IMR-90 (cell line): ENCODE results near the gene RPUSD1. TPM values are rescaled to one million over a fixed set of nuclear protein-coding genes. Genes with fewer than 3 reads are reported as not detected.

ENCODE experiments used
- ATAC-seq: fragments of 200-7000 bp; cut with Tn5 transposase; 2 replicates; pipeline ENCODE4 v1.9.1; 2020; ENCODE audit warnings: low read depth, mild to moderate bottlenecking, moderate library complexity
- BruUV-seq: library from RNA; stranded (reverse); fragments of 400-500 nt; replicated peaks from 2 replicates; lab custom pipeline; 2021; lab: Mats Ljungman, UMichigan
- CTCF ChIA-PET: fragments of 300-600 bp; formaldehyde crosslinking; extraction: SDS; loops from one replicate; lab custom pipeline; 2021; ENCODE audit warnings: antibody characterized with exemption; lab: Yijun Ruan, JAX
- POLR2A ChIA-PET: fragments of 300-600 bp; sonication (Branson Sonifier 250); formaldehyde crosslinking; loops from one replicate; lab custom pipeline; 2022; ENCODE audit warnings: antibody characterized with exemption; ENCODE audit not compliant: unreplicated experiment; lab: Charles Lee
- DNase-seq: peaks from one replicate; pipeline ENCODE4 v3.0.0; 2013
- H2AFZ ChIP-seq: replicated peaks from 2 replicates; pipeline ENCODE3; 2013; ENCODE audit warnings: low read length, mild to moderate bottlenecking; ENCODE audit not compliant: poor library complexity
- H2AK5ac ChIP-seq: 2 replicates; pipeline ENCODE4 v1.6.1; 2013; ENCODE audit warnings: low read depth, low read length, inconsistent platforms
- H2AK9ac ChIP-seq: replicated peaks from 2 replicates; pipeline ENCODE3; 2013; ENCODE audit warnings: mild to moderate bottlenecking, low read depth, low read length, moderate library complexity; ENCODE audit not compliant: poor library complexity
- H2BK120ac ChIP-seq: 2 replicates; pipeline ENCODE4 v1.6.1; 2013; ENCODE audit warnings: low read depth, low read length, inconsistent platforms
- H2BK15ac ChIP-seq: 3 replicates; pipeline ENCODE4 v1.6.1; 2013; ENCODE audit warnings: low read depth, low read length, inconsistent platforms
- H2BK20ac ChIP-seq: 2 replicates; pipeline ENCODE4 v1.6.1; 2013; ENCODE audit warnings: low read depth, mild to moderate bottlenecking, inconsistent platforms, low read length, moderate library complexity
- H2BK5ac ChIP-seq: 2 replicates; pipeline ENCODE4 v1.6.1; 2013; ENCODE audit warnings: mild to moderate bottlenecking, low read depth, low read length, inconsistent platforms; ENCODE audit not compliant: poor library complexity, severe bottlenecking
- H3K14ac ChIP-seq: replicated peaks from 2 replicates; pipeline ENCODE4 v1.6.1; 2013; ENCODE audit warnings: low read depth, low read length, inconsistent platforms
- H3K18ac ChIP-seq: 2 replicates; pipeline ENCODE4 v1.6.1; 2013; ENCODE audit warnings: low read depth, low read length, control low read depth
- H3K23ac ChIP-seq: 2 replicates; pipeline ENCODE4 v1.6.1; 2013; ENCODE audit warnings: low read depth, low read length, inconsistent platforms
- H3K27ac ChIP-seq: 2 replicates; pipeline ENCODE4 v1.5.1; 2013; ENCODE audit warnings: mild to moderate bottlenecking, control low read depth, low read length; ENCODE audit not compliant: insufficient read depth
- H3K27me3 ChIP-seq: 2 replicates; pipeline ENCODE4 v1.6.1; 2013; ENCODE audit warnings: low read length; ENCODE audit not compliant: control insufficient read depth, insufficient read depth
- H3K36me3 ChIP-seq: 2 replicates; pipeline ENCODE4 v1.6.1; 2013; ENCODE audit warnings: low read length, mixed read lengths; ENCODE audit not compliant: control insufficient read depth, insufficient read depth
- H3K4ac ChIP-seq: 2 replicates; pipeline ENCODE4 v1.6.1; 2013; ENCODE audit warnings: low read depth, low read length, inconsistent platforms
- H3K4me1 ChIP-seq: 2 replicates; pipeline ENCODE4 v1.6.1; 2013; ENCODE audit warnings: low read length, mixed read lengths; ENCODE audit not compliant: control insufficient read depth, insufficient read depth
- H3K4me2 ChIP-seq: 2 replicates; pipeline ENCODE4 v1.6.1; 2013; ENCODE audit warnings: low read depth, mild to moderate bottlenecking, control low read depth, low read length, moderate library complexity
- H3K4me3 ChIP-seq: 2 replicates; pipeline ENCODE4 v1.5.1; 2013; ENCODE audit warnings: low read depth, mild to moderate bottlenecking, control low read depth, low read length, moderate library complexity; ENCODE audit not compliant: insufficient read depth
- H3K56ac ChIP-seq: 2 replicates; pipeline ENCODE4 v1.6.1; 2013; ENCODE audit warnings: low read length, inconsistent platforms; ENCODE audit not compliant: insufficient read depth; ENCODE audit errors: extremely low read depth
- H3K79me1 ChIP-seq, 2 experiments: 2 replicates each; pipeline ENCODE4 v1.6.1; 2013; ENCODE audit warnings: low read length in 2 of 2, inconsistent platforms in 1 of 2, low read depth in 1 of 2
- H3K9ac ChIP-seq: 2 replicates; pipeline ENCODE4 v1.6.1; 2013; ENCODE audit warnings: low read depth, low read length, control low read depth
- H3K9me1 ChIP-seq: 2 replicates; pipeline ENCODE4 v1.6.1; 2013; ENCODE audit warnings: low read length, inconsistent platforms; ENCODE audit not compliant: insufficient read depth
- H3K9me3 ChIP-seq: 2 replicates; pipeline ENCODE4 v1.6.1; 2013; ENCODE audit warnings: low read length; ENCODE audit not compliant: control insufficient read depth, insufficient read depth
- H4K20me1 ChIP-seq: 2 replicates; pipeline ENCODE4 v1.6.1; 2013; ENCODE audit warnings: low read length, inconsistent platforms; ENCODE audit not compliant: insufficient read depth
- H4K5ac ChIP-seq: 2 replicates; pipeline ENCODE4 v1.6.1; 2013; ENCODE audit warnings: mild to moderate bottlenecking, low read depth, low read length, control low read depth
- H4K8ac ChIP-seq, 2 experiments: 2 replicates each; pipeline ENCODE4 v1.6.1; 2013; ENCODE audit warnings: low read depth in 2 of 2, low read length in 2 of 2, control low read depth in 1 of 2, inconsistent platforms in 1 of 2
- H4K91ac ChIP-seq: 2 replicates; pipeline ENCODE4 v1.6.1; 2013; ENCODE audit warnings: low read depth, low read length, inconsistent platforms; ENCODE audit not compliant: insufficient read depth
- BHLHE40 ChIP-seq: fragments of 150-350 bp; IDR thresholded peaks from 2 replicates; pipeline ENCODE4 v1.6.1; 2016; ENCODE audit warnings: mild to moderate bottlenecking, low read depth, low read length
- CEBPB ChIP-seq: IDR thresholded peaks from 2 replicates; pipeline ENCODE4 v1.6.1; 2012; ENCODE audit warnings: low read depth, low read length, improper control_type of control experiment
- FOS ChIP-seq: fragments of 150-350 bp; IDR thresholded peaks from 2 replicates; pipeline ENCODE4 v1.6.1; 2016; ENCODE audit warnings: low read depth, low read length
- MAZ ChIP-seq: IDR thresholded peaks from 2 replicates; pipeline ENCODE4 v1.6.1; 2012; ENCODE audit warnings: low read depth, mild to moderate bottlenecking, low read length, improper control_type of control experiment, moderate library complexity, borderline replicate concordance
- NFE2L2 ChIP-seq: fragments of 150-350 bp; IDR thresholded peaks from 2 replicates; pipeline ENCODE4 v1.6.1; 2016; ENCODE audit warnings: low read depth, mild to moderate bottlenecking, low read length
- POLR2A ChIP-seq: IDR thresholded peaks from 2 replicates; pipeline ENCODE4 v1.6.1; 2012; ENCODE audit warnings: mild to moderate bottlenecking, low read depth, low read length
- RAD21 ChIP-seq: IDR thresholded peaks from 2 replicates; pipeline ENCODE4 v1.6.1; 2012; ENCODE audit warnings: low read length, improper control_type of control experiment
- RCOR1 ChIP-seq: IDR thresholded peaks from 2 replicates; pipeline ENCODE4 v1.6.1; 2012; ENCODE audit warnings: mild to moderate bottlenecking, low read length, improper control_type of control experiment; ENCODE audit not compliant: insufficient replicate concordance
- WGBS, 2 experiments: methylation state at CpG; one replicate each; pipeline versions ENCODE4 v1.1.5 to v1.1.7; 2013; ENCODE audit warnings: missing lambda C conversion rate in 2 of 2; ENCODE audit not compliant: insufficient read length in 1 of 2; ENCODE audit errors: extremely low coverage in 2 of 2; 5-methylcytosine and 5-hydroxymethylcytosine counted together
- dilution Hi-C: fragments of 300-500 bp; cut with HindIII; formaldehyde crosslinking; loops from one replicate; pipeline ENCODE4 v1.14.3; 2018; ENCODE audit warnings: low sequenced_read_pairs; ENCODE audit not compliant: unreplicated experiment
- in situ Hi-C: fragments of 300-500 bp; cut with MboI; formaldehyde crosslinking; loops from 3 replicates; pipeline ENCODE4 v1.14.3; 2019; ENCODE audit warnings: low sequenced_read_pairs, inconsistent platforms, mixed read lengths
- intact Hi-C: fragments of 100-400 bp; cut with micrococcal nuclease; formaldehyde crosslinking; loops from 2 replicates; pipeline ENCODE4 v1.10.0; 2022
- polyA plus RNA-seq, 3 experiments: library from polyadenylated mRNA; depleted of rRNA; stranded (reverse); fragments of >200 nt; gene quantifications; 2 replicates each; pipeline ENCODE4 v1.2.3, GENCODE V29; 2012; ENCODE audit warnings: low replicate concordance in 1 of 3
- total RNA-seq: library from RNA; depleted of rRNA; stranded (reverse); fragments of >200 nt; gene quantifications from 2 replicates; pipeline ENCODE4 v1.2.3, GENCODE V29; 2012
- TF ChIP-seq, protein P1 (sequence below): fragments of 150-350 bp; IDR thresholded peaks from 2 replicates; pipeline ENCODE4 v1.6.1; 2017; ENCODE audit warnings: mild to moderate bottlenecking, antibody characterized with exemption, low read length, low read depth

Gene RPUSD1
- total and polyA plus RNA-seq, 2 of the 4 experiments (the other 2 are of a cell fraction): 13.1 to 32.3 TPM

DNA sequence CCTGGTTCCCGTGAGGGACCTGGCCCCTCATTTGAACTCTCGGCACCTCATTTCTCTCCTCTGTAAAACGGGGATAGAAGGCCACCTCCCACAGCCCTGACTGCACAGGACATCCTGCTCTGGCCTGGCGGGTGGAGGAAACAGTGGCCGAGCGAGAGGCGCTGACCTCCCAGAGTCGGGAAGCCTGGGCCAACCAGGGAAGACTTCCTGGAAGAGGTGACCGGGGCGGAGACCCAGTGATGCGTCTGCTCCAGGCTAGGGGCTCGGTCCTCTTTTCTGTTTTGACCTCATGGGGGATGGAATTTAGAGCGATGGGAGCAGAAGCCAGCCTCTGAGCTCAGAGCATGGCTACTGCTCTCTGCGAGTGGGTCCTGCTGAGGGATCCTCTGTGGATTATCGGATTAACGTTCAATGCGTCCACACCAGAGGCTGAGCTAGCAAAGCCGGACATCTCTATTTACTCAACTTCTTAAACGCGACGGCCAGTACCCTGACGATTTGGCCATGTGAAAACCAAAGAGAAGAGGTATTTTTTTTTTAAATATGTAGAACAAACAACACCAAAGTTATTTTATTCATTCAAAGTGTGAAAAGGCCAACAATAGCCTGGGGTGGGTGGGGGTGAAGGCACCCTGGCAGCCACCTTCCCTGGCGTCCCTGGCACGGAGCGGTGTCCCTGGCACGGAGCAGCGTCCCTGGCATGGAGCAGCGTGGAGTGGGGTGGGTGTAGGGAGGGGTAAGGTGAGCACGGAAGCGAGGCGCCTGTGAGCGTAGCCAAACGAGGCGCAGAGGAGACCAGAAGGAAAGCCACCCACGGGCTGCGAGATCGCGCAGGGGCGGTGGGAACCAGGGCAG lies 36.8 kb downstream of the RPUSD1 start:
- H3K56ac ChIP-seq: no peak overlapping the region
- peaks cover 2% of the 10 kb centered on the region for H3K9me3 ChIP-seq
- no peak overlapping the region for H3K4me3 ChIP-seq
- no TSS peak for BruUV-seq
- peaks cover 11% of the 10 kb centered on the region for H3K27me3 ChIP-seq
- H4K8ac ChIP-seq: no peak overlapping the region
- DNase-seq (no peak), ATAC-seq (no peak)
- no peak overlapping the region for H3K18ac ChIP-seq
- no peak overlapping the region for H3K27ac ChIP-seq
- no peak overlapping the region for H2AK9ac ChIP-seq
- no peak overlapping the region for H4K91ac ChIP-seq
- dilution Hi-C loops: no loop called here
- intact Hi-C loops: no loop called here
- H3K4me1 ChIP-seq: no peaks in the 10 kb centered on the region
- no peak overlapping the region for H3K9ac ChIP-seq
- no peak overlapping the region for H2BK5ac ChIP-seq
- no peaks in the 10 kb centered on the region for H4K20me1 ChIP-seq
- H3K23ac ChIP-seq: no peak overlapping the region
- no peak overlapping the region for H3K4ac ChIP-seq
- TF ChIP-seq CEBPB (no peak), RAD21 (no peak), MAZ (no peak), RCOR1 (no peak), FOS (no peak), NFE2L2 (no peak), BHLHE40 (no peak), POLR2A (no peak)
- TF ChIP-seq, protein P1, sequence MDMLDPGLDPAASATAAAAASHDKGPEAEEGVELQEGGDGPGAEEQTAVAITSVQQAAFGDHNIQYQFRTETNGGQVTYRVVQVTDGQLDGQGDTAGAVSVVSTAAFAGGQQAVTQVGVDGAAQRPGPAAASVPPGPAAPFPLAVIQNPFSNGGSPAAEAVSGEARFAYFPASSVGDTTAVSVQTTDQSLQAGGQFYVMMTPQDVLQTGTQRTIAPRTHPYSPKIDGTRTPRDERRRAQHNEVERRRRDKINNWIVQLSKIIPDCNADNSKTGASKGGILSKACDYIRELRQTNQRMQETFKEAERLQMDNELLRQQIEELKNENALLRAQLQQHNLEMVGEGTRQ: no peak
- ChIA-PET CTCF (no interaction called here), POLR2A (no interaction called here)
- H2BK120ac ChIP-seq: no peak overlapping the region
- 56% methylated on average over 15 of the region's 39 CpGs; no CpG with 5 or more reads in 1 of the 2 experiments for WGBS, 2 experiments
- H2BK20ac ChIP-seq: no peak overlapping the region
- no peak overlapping the region for H2BK15ac ChIP-seq
- H3K9me1 ChIP-seq: no peaks in the 10 kb centered on the region
- H3K36me3 ChIP-seq: no peaks in the 10 kb centered on the region
- no peak overlapping the region for H2AK5ac ChIP-seq
- H4K5ac ChIP-seq: no peak overlapping the region
- H3K79me1 ChIP-seq: no peaks in the 10 kb centered on the region
- no peak overlapping the region for H2AFZ ChIP-seq
- no peak overlapping the region for H3K14ac ChIP-seq
- no peak overlapping the region for H3K4me2 ChIP-seq
- in situ Hi-C loops: no loop called here
